ENCODE results near the gene DMRTC2. TPM values are rescaled to one million over a fixed set of nuclear protein-coding genes. Genes with fewer than 3 reads are reported as not detected.

Gene DMRTC2
- total and polyA plus RNA-seq, 2 of the 8 experiments (the other 6 are each of a cell fraction or from before 2014, with no cell fraction given): not detected

DNA sequence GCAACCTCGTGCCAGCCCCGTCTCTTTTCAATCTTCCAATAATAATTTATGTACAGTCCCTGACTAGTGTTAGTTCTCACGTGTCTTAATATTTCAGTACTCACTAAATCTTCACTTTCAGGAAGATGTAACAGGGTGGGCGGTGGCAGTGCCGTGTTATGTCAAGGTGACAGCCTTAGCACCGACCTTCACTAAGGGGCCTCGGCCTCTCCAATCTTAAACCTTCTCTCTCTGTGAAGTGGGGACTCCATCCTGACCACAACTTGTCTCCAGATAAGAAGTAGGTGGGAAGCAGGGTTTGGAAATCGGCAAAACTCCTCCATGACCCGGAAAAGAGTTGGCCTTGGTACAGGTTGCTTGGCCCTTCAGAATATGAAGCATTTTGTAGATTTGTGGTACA is 17.0 kb downstream of the DMRTC2 start (continued):
- TF ChIP-seq, protein P1, sequence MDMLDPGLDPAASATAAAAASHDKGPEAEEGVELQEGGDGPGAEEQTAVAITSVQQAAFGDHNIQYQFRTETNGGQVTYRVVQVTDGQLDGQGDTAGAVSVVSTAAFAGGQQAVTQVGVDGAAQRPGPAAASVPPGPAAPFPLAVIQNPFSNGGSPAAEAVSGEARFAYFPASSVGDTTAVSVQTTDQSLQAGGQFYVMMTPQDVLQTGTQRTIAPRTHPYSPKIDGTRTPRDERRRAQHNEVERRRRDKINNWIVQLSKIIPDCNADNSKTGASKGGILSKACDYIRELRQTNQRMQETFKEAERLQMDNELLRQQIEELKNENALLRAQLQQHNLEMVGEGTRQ (IDR thresholded peaks at IDR 0.05; ENCODE audit: low read length): no peak
